Activated naive CD4-positive, alpha-beta T cell treated with anti-CD3 and anti-CD28 coated beads, Interleukin-2, amount 50 U/mL, for 72 hours (primary cell): ENCODE results near the gene EIF2D. TPM values are rescaled to one million over a fixed set of nuclear protein-coding genes. Genes with fewer than 3 reads are reported as not detected.
"Not testable (repeated sequence)": the region's sequence is repeated elsewhere in the genome, so short reads cannot be mapped to it uniquely, and the experiment has no call there.

Source experiments
- ATAC-seq, 2 donors: fragments of 150-1000 bp; cut with Tn5 transposase; 2 replicates each; pipeline ENCODE4 v1.10.0; 2021; ENCODE audit warnings: mild to moderate bottlenecking in 2 of 2, moderate library complexity in 2 of 2
- DNase-seq, 2 donors: peaks; one replicate each; pipeline ENCODE4 v3.0.0; 2021 to 2022; ENCODE audit warnings: low spot score in 2 of 2
- H3K27ac Mint-ChIP-seq, 2 donors: one replicate each; pipeline ENCODE4 v1.8.0; 2022; ENCODE audit warnings: mild to moderate bottlenecking in 2 of 2, mixed read lengths in 2 of 2
- H3K36me3 Mint-ChIP-seq, 2 donors: one replicate each; pipeline ENCODE4 v1.8.0; 2022; ENCODE audit warnings: mixed read lengths in 2 of 2
- H3K9me3 Mint-ChIP-seq, 2 donors: one replicate each; pipeline ENCODE4 v1.8.0; 2022; ENCODE audit warnings: mixed read lengths in 2 of 2
- total RNA-seq, 2 donors: library from RNA; stranded (reverse); gene quantifications; one replicate each; pipeline ENCODE4 v1.2.3, GENCODE V29; 2022

EIF2D gene
- total RNA-seq, 2 donors from 2014 or later, result 87.1 to 111 TPM

GRCh38 chr1:206646504-206646903 lies 34.2 kb upstream of the EIF2D start:
- ATAC-seq (no peak), DNase-seq (no peak)
- Mint-ChIP-seq H3K27ac (no peak overlapping the region), H3K9me3 (no peaks in the 10 kb centered on the region), H3K36me3 (peaks cover 7 to 9% of the 10 kb centered on the region in 2 donors)

GRCh38 chr1:206643118-206643698 lies 30.9 kb upstream of the EIF2D start:
- Mint-ChIP-seq H3K27ac (no peak overlapping the region), H3K9me3 (no peaks in the 10 kb centered on the region), H3K36me3 (peaks cover 7 to 14% of the 10 kb centered on the region in 2 donors)
- ATAC-seq (no peak), DNase-seq (no peak)

GRCh38 chr1:206642074-206642473 lies 29.8 kb upstream of the EIF2D start:
- not testable (repeated sequence) for ATAC-seq, H3K9me3 Mint-ChIP-seq, H3K36me3 Mint-ChIP-seq, H3K27ac Mint-ChIP-seq, DNase-seq

- ATAC-seq (no peak), DNase-seq (no peak)
- Mint-ChIP-seq H3K27ac (no peak overlapping the region), H3K9me3 (no peaks in the 10 kb centered on the region), H3K36me3 (peaks cover 4 to 5% of the 10 kb centered on the region in 2 donors)
Measured at GRCh38 chr1:206637605-206638004, 25.3 kb upstream of the EIF2D start.

- Mint-ChIP-seq H3K27ac (no peak overlapping the region), H3K9me3 (no peaks in the 10 kb centered on the region), H3K36me3 (peaks cover 4 to 5% of the 10 kb centered on the region in 2 donors)
- ATAC-seq (no peak), DNase-seq (no peak)
Measured at GRCh38 chr1:206636671-206637070, 24.4 kb upstream of the EIF2D start.

GRCh38 chr1:206635978-206636345 lies 23.7 kb upstream of the EIF2D start:
- Mint-ChIP-seq H3K36me3 (peaks cover 4 to 5% of the 10 kb centered on the region in 2 donors), H3K9me3 (no peaks in the 10 kb centered on the region), H3K27ac (peak overlapping the region in 1 of 2 donors; percentile 13)
- no peak for DNase-seq
- no peak for ATAC-seq

- H3K36me3 Mint-ChIP-seq, result peaks cover 3 to 4% of the 10 kb centered on the region in 2 donors
- DNase-seq (peak; percentile 92 to 95), ATAC-seq (peak; percentile 95 to 96)
- H3K9me3 Mint-ChIP-seq, result no peaks in the 10 kb centered on the region
- peak within 1 kb of the TSS; percentile 84 to 95 for H3K27ac Mint-ChIP-seq
Measured at GRCh38 chr1:206635080-206635977, 23.1 kb upstream of the EIF2D start, which contains the start of gene DYRK3. Gene DYRK3 (plus strand): TSS chr1:206635536. CDS start chr1:206635704, 168 bp downstream.

- no peaks in the 10 kb centered on the region for H3K9me3 Mint-ChIP-seq
- H3K27ac Mint-ChIP-seq, result peak overlapping the region; percentile 84 to 95
- H3K36me3 Mint-ChIP-seq, result peaks cover 0 to 4% of the 10 kb centered on the region in 2 donors
- ATAC-seq (peak in 1 of 2 donors; percentile 14), DNase-seq (peak; percentile 72 to 82)
Measured at GRCh38 chr1:206634365-206635079, 22.3 kb upstream of the EIF2D start.

- H3K9me3 Mint-ChIP-seq, result no peaks in the 10 kb centered on the region
- H3K36me3 Mint-ChIP-seq, result peaks cover 0 to 4% of the 10 kb centered on the region in 2 donors
- DNase-seq (no peak), ATAC-seq (no peak)
- H3K27ac Mint-ChIP-seq, result peak overlapping the region in 1 of 2 donors; percentile 44
Measured at GRCh38 chr1:206633708-206634121, 21.4 kb upstream of the EIF2D start.

- no peaks in the 10 kb centered on the region for H3K9me3 Mint-ChIP-seq
- ATAC-seq (no peak), DNase-seq (no peak)
- H3K27ac Mint-ChIP-seq, result no peak overlapping the region
- peaks cover 0 to 4% of the 10 kb centered on the region in 2 donors for H3K36me3 Mint-ChIP-seq
Measured at GRCh38 chr1:206631085-206631509, 18.8 kb upstream of the EIF2D start.

- Mint-ChIP-seq H3K36me3 (no peaks in the 10 kb centered on the region), H3K9me3 (no peaks in the 10 kb centered on the region), H3K27ac (no peak overlapping the region)
- DNase-seq (no peak), ATAC-seq (no peak)
Measured at GRCh38 chr1:206628916-206629315, 16.7 kb upstream of the EIF2D start.

GRCh38 chr1:206626396-206626795 lies 14.1 kb upstream of the EIF2D start:
- ATAC-seq, result not testable (repeated sequence)

GRCh38 chr1:206609229-206609991 lies 2.9 kb downstream of the EIF2D start:
- ATAC-seq, result peak; percentile 54 to 62
- peaks cover 25 to 42% of the 10 kb centered on the region in 2 donors for H3K36me3 Mint-ChIP-seq

More at GRCh38 chr1:206626396-206626795, 14.1 kb upstream of the EIF2D start:
- not testable (repeated sequence) for DNase-seq, H3K9me3 Mint-ChIP-seq, H3K27ac Mint-ChIP-seq, H3K36me3 Mint-ChIP-seq

GRCh38 chr1:206608108-206608698 lies 4.1 kb downstream of the EIF2D start:
- H3K36me3 Mint-ChIP-seq, result peaks cover 25 to 51% of the 10 kb centered on the region in 2 donors
- ATAC-seq (no peak), DNase-seq (peak in 1 of 2 donors; percentile 74)
- H3K9me3 Mint-ChIP-seq, result no peaks in the 10 kb centered on the region
- peak overlapping the region; percentile 84 to 100 for H3K27ac Mint-ChIP-seq

More at GRCh38 chr1:206609229-206609991, 2.9 kb downstream of the EIF2D start:
- DNase-seq, result no peak
- no peaks in the 10 kb centered on the region for H3K9me3 Mint-ChIP-seq
- H3K27ac Mint-ChIP-seq, result peak overlapping the region; percentile 75 to 100

- ATAC-seq (no peak), DNase-seq (no peak)
- H3K9me3 Mint-ChIP-seq, result no peaks in the 10 kb centered on the region
- peaks cover 21 to 52% of the 10 kb centered on the region in 2 donors for H3K36me3 Mint-ChIP-seq
- H3K27ac Mint-ChIP-seq, result peak overlapping the region in 1 of 2 donors; percentile 27
Measured at GRCh38 chr1:206606867-206607266, 5.4 kb downstream of the EIF2D start.

- ATAC-seq, result no peak
Measured at GRCh38 chr1:206604861-206605260, 7.4 kb downstream of the EIF2D start.

More at GRCh38 chr1:206604861-206605260, 7.4 kb downstream of the EIF2D start:
- H3K36me3 Mint-ChIP-seq, result peaks cover 8 to 46% of the 10 kb centered on the region in 2 donors
- no peaks in the 10 kb centered on the region for H3K9me3 Mint-ChIP-seq
- no peak for DNase-seq
- H3K27ac Mint-ChIP-seq, result no peak overlapping the region
